GM13976 (cell line): Measurements from ENCODE around the gene PKNOX2.

Source experiments
- DNase-seq: peaks from one replicate; pipeline ENCODE4 v3.0.0; 2012; ENCODE audit warnings: low spot score
- CTCF ChIP-seq: IDR thresholded peaks from 2 replicates; pipeline ENCODE4 v1.5.1; 2012; ENCODE audit warnings: borderline replicate concordance, mild to moderate bottlenecking; ENCODE audit not compliant: insufficient read depth; ENCODE audit errors: extremely low read depth, missing control alignments, control extremely low read depth
- in situ Hi-C: fragments of 300-500 bp; cut with MboI; formaldehyde crosslinking; loops from one replicate; pipeline ENCODE4 v1.12.0; 2022; ENCODE audit warnings: low sequenced_read_pairs, mixed read lengths, inconsistent platforms; ENCODE audit not compliant: unreplicated experiment

PKNOX2 gene

GRCh38 chr11:125284245-125284850 lies 119.8 kb downstream of the PKNOX2 start:
- no peak for DNase-seq
- in situ Hi-C loops: no loop called here
- no peak for TF ChIP-seq CTCF

DNA sequence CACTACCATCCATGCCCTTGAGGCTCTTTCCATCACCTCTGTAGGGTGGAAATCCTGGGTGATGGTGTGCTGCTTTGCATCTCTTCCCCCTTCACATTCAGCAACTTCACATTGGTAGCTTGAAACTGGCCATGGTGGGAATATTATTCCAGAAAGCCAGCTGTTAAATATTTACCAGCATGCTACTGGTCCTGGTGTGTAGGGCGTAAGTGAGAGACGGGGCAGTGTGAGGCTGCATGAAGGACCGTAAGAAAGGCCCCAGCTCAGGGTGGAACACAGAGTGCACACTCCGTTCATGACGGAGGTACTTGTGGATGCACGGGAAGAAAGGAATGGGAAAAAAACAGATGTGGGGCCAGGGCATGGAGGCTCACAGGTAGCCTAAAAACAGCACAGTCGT lies 121.3 kb downstream of the PKNOX2 start:
- TF ChIP-seq CTCF: no peak
- no peak for DNase-seq
- in situ Hi-C loops: no loop called here

DNA sequence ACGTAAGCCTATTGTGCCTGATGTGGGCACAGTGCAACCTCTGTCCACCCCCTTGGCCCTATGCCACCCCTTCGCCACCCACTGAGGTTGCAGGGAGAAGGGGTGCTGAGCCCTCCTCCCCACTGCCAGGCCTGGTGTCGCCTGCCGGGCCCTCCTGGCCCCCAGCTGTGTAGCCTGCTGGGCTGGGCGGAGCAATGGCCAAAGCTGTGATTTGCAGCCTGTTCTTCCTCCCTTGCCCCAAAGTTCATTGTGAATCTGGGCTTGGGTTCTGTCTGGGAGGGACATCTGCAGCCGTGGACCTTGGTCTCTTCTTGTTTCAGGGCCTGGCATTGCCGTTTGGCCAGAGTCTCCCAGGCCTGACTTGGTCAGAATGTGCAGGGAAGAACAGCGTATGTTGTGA lies 121.9 kb downstream of the PKNOX2 start:
- no peak for DNase-seq
- TF ChIP-seq CTCF: no peak
- in situ Hi-C loops: no loop called here

GRCh38 chr11:125287491-125288210 lies 123.1 kb downstream of the PKNOX2 start:
- no peak for TF ChIP-seq CTCF
- in situ Hi-C loops: no loop called here
- DNase-seq: no peak

GRCh38 chr11:125289419-125290098 lies 125.0 kb downstream of the PKNOX2 start:
- no peak for TF ChIP-seq CTCF
- in situ Hi-C loops: no loop called here

GRCh38 chr11:125290263-125290662 lies 125.7 kb downstream of the PKNOX2 start:
- in situ Hi-C loops: no loop called here
- TF ChIP-seq CTCF: no peak
- DNase-seq: no peak

More at GRCh38 chr11:125289419-125290098, 125.0 kb downstream of the PKNOX2 start:
- no peak for DNase-seq
